NT2/D1 (cell line): ENCODE results near the gene SLC25A48.

ENCODE experiments used
- SUZ12 ChIP-seq: IDR thresholded peaks from 2 replicates; pipeline ENCODE4 v1.6.1; 2011; ENCODE audit not compliant: insufficient read length, insufficient read depth; ENCODE audit errors: extremely low read depth
- YY1 ChIP-seq: IDR thresholded peaks from 2 replicates; pipeline ENCODE4 v1.6.1; 2011; ENCODE audit not compliant: insufficient read length, insufficient read depth
- ZNF274 ChIP-seq: IDR thresholded peaks from 2 replicates; pipeline ENCODE4 v1.6.1; 2011; ENCODE audit warnings: mild to moderate bottlenecking, low read depth, low read length

DNA sequence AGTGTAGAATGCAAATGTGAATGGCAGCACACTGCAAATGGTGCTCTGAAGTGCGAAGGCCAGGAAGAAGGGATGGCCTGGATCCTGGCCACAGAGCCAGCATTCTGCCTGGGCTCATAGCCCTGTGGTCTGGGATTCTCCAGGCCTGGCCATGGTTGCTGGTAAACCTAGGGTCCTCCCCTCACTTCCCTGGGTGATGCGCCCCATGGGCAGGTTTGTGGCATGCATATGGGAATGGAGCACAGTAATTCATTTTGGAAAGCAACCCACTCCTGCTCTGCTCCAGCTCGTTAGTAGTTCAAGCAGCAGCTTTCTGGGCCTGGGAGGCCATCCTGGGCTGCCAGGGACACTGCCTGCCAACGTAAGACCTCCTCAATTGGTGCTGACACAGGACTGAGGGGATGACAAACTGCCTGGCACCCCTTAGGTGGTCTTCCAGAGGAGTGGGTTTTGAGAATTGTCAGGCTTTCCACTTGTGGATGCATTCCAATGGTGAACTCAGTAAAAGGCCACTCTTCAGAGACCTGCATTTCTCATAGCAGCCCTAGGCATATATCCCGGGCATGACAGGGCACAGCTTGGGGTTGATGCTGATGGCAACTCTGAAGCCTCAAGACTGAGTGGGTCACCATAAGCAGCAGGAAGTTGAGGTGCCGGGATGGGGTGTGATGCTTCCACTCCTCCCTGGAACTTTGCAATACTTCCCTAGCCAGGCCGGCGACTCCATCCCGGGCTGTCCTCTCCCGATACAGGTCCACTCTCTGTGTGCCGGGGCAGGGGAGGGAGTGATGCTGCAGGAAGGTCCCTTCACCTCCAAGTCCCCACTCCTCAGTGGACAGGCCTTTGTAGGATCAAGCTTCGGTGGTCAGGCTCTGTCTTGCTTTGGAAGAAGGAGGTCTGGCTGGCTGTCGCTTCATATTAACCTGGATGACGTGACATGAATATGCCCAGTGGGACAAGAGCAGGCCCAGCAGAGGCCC lies 1.2 kb upstream of the SLC25A48 start:
- TF ChIP-seq ZNF274 = no peak
- no peak for TF ChIP-seq YY1
- no peak for TF ChIP-seq SUZ12
